Tongue (tissue), 2 donors: ENCODE measurements around the gene TENM4. TPM values are rescaled to one million over a fixed set of nuclear protein-coding genes. Genes with fewer than 3 reads are reported as not detected.
"Not testable (repeated sequence)": the region's sequence is repeated elsewhere in the genome, so short reads cannot be mapped to it uniquely, and the experiment has no call there.

Source experiments
- DNase-seq: peaks from one replicate; pipeline ENCODE4 v3.0.0-alpha.2; 2015
- total RNA-seq: library from RNA; depleted of rRNA; stranded (reverse); fragments of >200 nt; gene quantifications from one replicate; pipeline ENCODE4 v1.2.3, GENCODE V29; 2014

Gene TENM4
- total RNA-seq, 1 donor from 2014 or later = 63.7 TPM

- DNase-seq = no peak
These were observed 423.0 kb downstream of the TENM4 start for GRCh38 chr11:79017811-79018210.

- DNase-seq = no peak
These were observed 427.3 kb downstream of the TENM4 start for GRCh38 chr11:79013509-79013908.

- DNase-seq = no peak
These were observed 429.5 kb downstream of the TENM4 start for GRCh38 chr11:79011357-79011756.

GRCh38 chr11:79007771-79008402, 432.9 kb downstream of the TENM4 start:
- no peak for DNase-seq

GRCh38 chr11:79006854-79007253, 434.0 kb downstream of the TENM4 start:
- no peak for DNase-seq

GRCh38 chr11:78996007-78996406, 444.8 kb downstream of the TENM4 start:
- peak; percentile 26 for DNase-seq

GRCh38 chr11:78995171-78995570, 445.7 kb downstream of the TENM4 start:
- DNase-seq = no peak

GRCh38 chr11:78993802-78994430, 446.9 kb downstream of the TENM4 start:
- peak; percentile 25 for DNase-seq

GRCh38 chr11:78991681-78992080, 449.1 kb downstream of the TENM4 start:
- DNase-seq = no peak

- DNase-seq = no peak
These were observed 450.6 kb downstream of the TENM4 start for GRCh38 chr11:78990261-78990660.

- DNase-seq = no peak
These were observed 453.1 kb downstream of the TENM4 start for GRCh38 chr11:78987748-78988147.

- DNase-seq = no peak
These were observed 454.5 kb downstream of the TENM4 start for GRCh38 chr11:78986305-78986704.

- DNase-seq = no peak
These were observed 455.2 kb downstream of the TENM4 start for GRCh38 chr11:78985663-78986062.

- DNase-seq = peak; percentile 89
These were observed 458.4 kb downstream of the TENM4 start for GRCh38 chr11:78982473-78982872.

GRCh38 chr11:78981153-78981552, 459.7 kb downstream of the TENM4 start:
- DNase-seq = no peak

GRCh38 chr11:78978831-78979230, 462.0 kb downstream of the TENM4 start:
- DNase-seq = no peak

- not testable (repeated sequence) for DNase-seq
These were observed 463.0 kb downstream of the TENM4 start for GRCh38 chr11:78977848-78978247.

GRCh38 chr11:78977009-78977408, 463.8 kb downstream of the TENM4 start:
- no peak for DNase-seq

GRCh38 chr11:78975081-78975480, 465.7 kb downstream of the TENM4 start:
- no peak for DNase-seq

GRCh38 chr11:78973876-78974275, 467.0 kb downstream of the TENM4 start:
- no peak for DNase-seq

- no peak for DNase-seq
These were observed 468.2 kb downstream of the TENM4 start for GRCh38 chr11:78972590-78972989.

- DNase-seq = no peak
These were observed 468.7 kb downstream of the TENM4 start for GRCh38 chr11:78972177-78972576.

- no peak for DNase-seq
These were observed 473.0 kb downstream of the TENM4 start for GRCh38 chr11:78967811-78968210.

GRCh38 chr11:78965432-78965831, 475.4 kb downstream of the TENM4 start:
- DNase-seq = no peak
